Neural progenitor cell (in vitro differentiated cells): ENCODE results near the gene EZH2. TPM values are rescaled to one million over a fixed set of nuclear protein-coding genes. Genes with fewer than 3 reads are reported as not detected.

ENCODE experiments used
- DNase-seq: peaks from one replicate; pipeline ENCODE4 v3.0.0-alpha.2; 2016; ENCODE audit warnings: low spot score
- H2AFZ ChIP-seq: fragments of 200-600 bp; sonication (generic); replicated peaks from 2 replicates; pipeline ENCODE4 v1.6.1; 2016; ENCODE audit warnings: antibody characterized with exemption
- H3F3A ChIP-seq: fragments of 200-600 bp; sonication (generic); 2 replicates; pipeline ENCODE4 v1.6.1; 2016; ENCODE audit warnings: antibody characterized with exemption, low read depth
- H3K27ac ChIP-seq: fragments of 200-600 bp; sonication (generic); 2 replicates; pipeline ENCODE4 v1.5.1; 2016; ENCODE audit warnings: mild to moderate bottlenecking
- H3K27me3 ChIP-seq: fragments of 200-600 bp; sonication (generic); 2 replicates; pipeline ENCODE4 v1.6.1; 2016; ENCODE audit warnings: mild to moderate bottlenecking, moderate library complexity
- H3K36me3 ChIP-seq: fragments of 200-600 bp; sonication (generic); 2 replicates; pipeline ENCODE4 v1.5.1; 2016
- H3K4me1 ChIP-seq: fragments of 200-600 bp; sonication (generic); 2 replicates; pipeline ENCODE4 v1.6.1; 2016; ENCODE audit warnings: mixed run types
- H3K4me2 ChIP-seq: fragments of 200-600 bp; sonication (generic); 2 replicates; pipeline ENCODE4 v1.6.1; 2016
- H3K4me3 ChIP-seq: fragments of 200-600 bp; sonication (generic); 2 replicates; pipeline ENCODE4 v1.5.1; 2016
- H3K79me2 ChIP-seq: fragments of 200-600 bp; sonication (generic); 2 replicates; pipeline ENCODE4 v1.6.1; 2016; ENCODE audit warnings: low read depth
- H3K9ac ChIP-seq: fragments of 200-600 bp; sonication (generic); 2 replicates; pipeline ENCODE4 v1.6.1; 2016
- H3K9me3 ChIP-seq: fragments of 200-600 bp; sonication (generic); 2 replicates; pipeline ENCODE4 v1.5.1; 2016; ENCODE audit warnings: low read depth
- H4K20me1 ChIP-seq: fragments of 200-600 bp; sonication (generic); 2 replicates; pipeline ENCODE4 v1.6.1; 2016; ENCODE audit warnings: low read depth
- H3K27ac Mint-ChIP-seq: 3 replicates; pipeline ENCODE4 v1.8.0; 2021; ENCODE audit warnings: mixed read lengths
- H3K27me3 Mint-ChIP-seq: 2 replicates; pipeline ENCODE4 v1.8.0; 2022; ENCODE audit warnings: low read depth, mild to moderate bottlenecking, inconsistent platforms, moderate library complexity, mixed read lengths; ENCODE audit not compliant: insufficient read depth
- H3K36me3 Mint-ChIP-seq: 3 replicates; pipeline ENCODE4 v1.8.0; 2021; ENCODE audit warnings: mixed read lengths
- H3K4me1 Mint-ChIP-seq: 3 replicates; pipeline ENCODE4 v1.8.0; 2021; ENCODE audit warnings: mixed read lengths
- H3K4me3 Mint-ChIP-seq: 3 replicates; pipeline ENCODE4 v1.8.0; 2021; ENCODE audit warnings: mild to moderate bottlenecking, moderate library complexity, mixed read lengths
- H3K9me3 Mint-ChIP-seq: 3 replicates; pipeline ENCODE4 v1.8.0; 2020; ENCODE audit warnings: mixed read lengths
- CTCF ChIP-seq: fragments of 200-600 bp; sonication (generic); IDR thresholded peaks from 2 replicates; pipeline ENCODE4 v1.5.1; 2017; ENCODE audit warnings: antibody characterized with exemption, mild to moderate bottlenecking
- EZH2 ChIP-seq: fragments of 200-600 bp; sonication (generic); IDR thresholded peaks from 2 replicates; pipeline ENCODE4 v1.6.1; 2017; ENCODE audit warnings: antibody characterized with exemption, mild to moderate bottlenecking, moderate library complexity
- EZH2phosphoT487 ChIP-seq: fragments of 200-600 bp; sonication (generic); IDR thresholded peaks from 2 replicates; pipeline ENCODE4 v1.6.1; 2017; ENCODE audit warnings: antibody characterized with exemption
- total RNA-seq: library from RNA; depleted of rRNA; stranded (reverse); fragments of >200 nt; gene quantifications from 2 replicates; pipeline ENCODE4 v1.2.3, GENCODE V29; 2015; ENCODE audit warnings: low replicate concordance

EZH2 gene
- total RNA-seq, 1 donor from 2014 or later: 112 TPM

GRCh38 chr7:148850564-148850963 lies 33.5 kb downstream of the EZH2 start:
- H3K4me1 Mint-ChIP-seq: peaks cover 40% of the 10 kb centered on the region
- H3K9me3 Mint-ChIP-seq: no peaks in the 10 kb centered on the region
- H3K27ac ChIP-seq: no peak overlapping the region
- DNase-seq: no peak
- H3K36me3 Mint-ChIP-seq: peaks cover 24% of the 10 kb centered on the region
- no peak overlapping the region for H3K4me2 ChIP-seq
- peaks cover 16% of the 10 kb centered on the region for H3F3A ChIP-seq
- H3K9ac ChIP-seq: no peak overlapping the region
- peaks cover 97% of the 10 kb centered on the region for H4K20me1 ChIP-seq
- H3K4me1 ChIP-seq: peaks cover 46% of the 10 kb centered on the region
- H2AFZ ChIP-seq: no peak overlapping the region
- no peak overlapping the region for H3K4me3 ChIP-seq
- H3K79me2 ChIP-seq: peaks cover 100% of the 10 kb centered on the region
- no peak overlapping the region for H3K4me3 Mint-ChIP-seq
- H3K27me3 ChIP-seq: no peaks in the 10 kb centered on the region
- H3K36me3 ChIP-seq: peaks cover 7% of the 10 kb centered on the region
- TF ChIP-seq CTCF (no peak), EZH2phosphoT487 (no peak), EZH2 (no peak)
- no peak overlapping the region for H3K27ac Mint-ChIP-seq
- H3K27me3 Mint-ChIP-seq: no peaks in the 10 kb centered on the region
- H3K9me3 ChIP-seq: no peaks in the 10 kb centered on the region

GRCh38 chr7:148849393-148850098 lies 34.5 kb downstream of the EZH2 start:
- peaks cover 11% of the 10 kb centered on the region for H3K36me3 ChIP-seq
- H3K27me3 Mint-ChIP-seq: no peaks in the 10 kb centered on the region
- H3K4me3 Mint-ChIP-seq: no peak overlapping the region
- DNase-seq: peak; percentile 23
- peaks cover 46% of the 10 kb centered on the region for H3K4me1 ChIP-seq
- peak overlapping the region; percentile 48 for H3K27ac ChIP-seq
- no peak overlapping the region for H3K4me3 ChIP-seq
- H3K4me1 Mint-ChIP-seq: peaks cover 40% of the 10 kb centered on the region
- H3K27ac Mint-ChIP-seq: no peak overlapping the region
- peaks cover 100% of the 10 kb centered on the region for H3K79me2 ChIP-seq
- peaks cover 22% of the 10 kb centered on the region for H3K36me3 Mint-ChIP-seq
- no peak for TF ChIP-seq EZH2phosphoT487
- TF ChIP-seq EZH2: no peak
- TF ChIP-seq CTCF: no peak
- no peak overlapping the region for H3K9ac ChIP-seq
- H3K4me2 ChIP-seq: peak overlapping the region; percentile 44
- H3K9me3 Mint-ChIP-seq: no peaks in the 10 kb centered on the region
- H3F3A ChIP-seq: peaks cover 16% of the 10 kb centered on the region
- H2AFZ ChIP-seq: no peak overlapping the region
- H4K20me1 ChIP-seq: peaks cover 95% of the 10 kb centered on the region
- no peaks in the 10 kb centered on the region for H3K9me3 ChIP-seq
- no peaks in the 10 kb centered on the region for H3K27me3 ChIP-seq

GRCh38 chr7:148847815-148848734 lies 36.0 kb downstream of the EZH2 start:
- no peaks in the 10 kb centered on the region for H3K9me3 Mint-ChIP-seq
- peak overlapping the region; percentile 70 for H3K27ac Mint-ChIP-seq
- H3K27me3 Mint-ChIP-seq: no peaks in the 10 kb centered on the region
- peaks cover 81% of the 10 kb centered on the region for H4K20me1 ChIP-seq
- H3K4me3 ChIP-seq: no peak overlapping the region
- no peaks in the 10 kb centered on the region for H3K27me3 ChIP-seq
- H3K27ac ChIP-seq: no peak overlapping the region
- no peak for DNase-seq
- peaks cover 40% of the 10 kb centered on the region for H3K4me1 Mint-ChIP-seq
- TF ChIP-seq EZH2phosphoT487: no peak
- TF ChIP-seq EZH2: no peak
- TF ChIP-seq CTCF: no peak
- peaks cover 16% of the 10 kb centered on the region for H3F3A ChIP-seq
- H3K9me3 ChIP-seq: no peaks in the 10 kb centered on the region
- no peak overlapping the region for H2AFZ ChIP-seq
- no peak overlapping the region for H3K9ac ChIP-seq
- peaks cover 46% of the 10 kb centered on the region for H3K4me1 ChIP-seq
- H3K79me2 ChIP-seq: peaks cover 97% of the 10 kb centered on the region
- no peak overlapping the region for H3K4me2 ChIP-seq
- H3K36me3 Mint-ChIP-seq: peaks cover 17% of the 10 kb centered on the region
- H3K4me3 Mint-ChIP-seq: no peak overlapping the region
- peaks cover 12% of the 10 kb centered on the region for H3K36me3 ChIP-seq
